ENCODE measurements around the gene ITPA. TPM values are rescaled to one million over a fixed set of nuclear protein-coding genes. Genes with fewer than 3 reads are reported as not detected.

The ITPA gene
- total and polyA plus RNA-seq, 2 of the 13 experiments (the other 11 are each of a cell fraction or from before 2014, with no cell fraction given): 60.1 to 103 TPM

GRCh38 chr20:3168079-3168828 lies 41.0 kb upstream of the ITPA start (continued):
- TF ChIP-seq THAP9 (CRISPR knock-in tag; IDR thresholded peaks at IDR 0.05; ENCODE audit: borderline replicate concordance) (0 out of 2 replicates have a peak, but pooled peaks have one; percentile 15), ZZZ3 (CRISPR knock-in tag; IDR thresholded peaks at IDR 0.05; ENCODE audit: borderline replicate concordance) (peak; percentile 89), HOXA5 (CRISPR knock-in tag; IDR thresholded peaks at IDR 0.05) (no peak; the same call in 1 of the 2 replicates), ZFP91 (CRISPR knock-in tag; IDR thresholded peaks at IDR 0.05; ENCODE audit: borderline replicate concordance) (peak; percentile 92; the same call in 1 of the 2 replicates), ZNF335 (CRISPR knock-in tag; IDR thresholded peaks at IDR 0.05) (peak; percentile 64; the same call in 1 of the 2 replicates), ZMYM2 (CRISPR knock-in tag; IDR thresholded peaks at IDR 0.05) (no peak), HOXA3 (CRISPR knock-in tag; IDR thresholded peaks at IDR 0.05) (peak; percentile 67), ADNP (CRISPR knock-in tag; IDR thresholded peaks at IDR 0.05) (peak; percentile 89; the same call in 1 of the 2 replicates), ZNF441 (CRISPR knock-in tag; IDR thresholded peaks at IDR 0.05; ENCODE audit: borderline replicate concordance) (peak; percentile 87; the same call in 1 of the 2 replicates), NCOR1 (IDR thresholded peaks at IDR 0.05; ENCODE audit: borderline replicate concordance, low read length) (peak; percentile 84), SMAD3 (CRISPR knock-in tag; IDR thresholded peaks at IDR 0.05) (no peak; the same call in none of the 2 replicates), EED (CRISPR knock-in tag; IDR thresholded peaks at IDR 0.05) (no peak; the same call in 1 of the 2 replicates), REL (CRISPR knock-in tag; conservative IDR thresholded peaks at IDR 0.05) (no peak), NR2F1 (CRISPR knock-in tag; IDR thresholded peaks at IDR 0.05) (peak; percentile 15 to 34; a peak in 2 of 4 replicates), NFRKB (IDR thresholded peaks at IDR 0.05) (no peak), NFYB (CRISPR knock-in tag; IDR thresholded peaks at IDR 0.05) (no peak), ZFP41 (CRISPR knock-in tag; IDR thresholded peaks at IDR 0.05; ENCODE audit: borderline replicate concordance) (no peak), NFKB2 (CRISPR knock-in tag; IDR thresholded peaks at IDR 0.05; ENCODE audit: borderline replicate concordance) (peak; percentile 95; the same call in 1 of the 2 replicates), NRL (CRISPR knock-in tag; IDR thresholded peaks at IDR 0.05; ENCODE audit: borderline replicate concordance) (peak; percentile 68; the same call in 1 of the 2 replicates), ZFP82 (CRISPR knock-in tag; IDR thresholded peaks at IDR 0.05; ENCODE audit: borderline replicate concordance) (peak; percentile 84; the same call in 1 of the 2 replicates), TBP (CRISPR knock-in tag; IDR thresholded peaks at IDR 0.05) (no peak), ZNF124 (CRISPR knock-in tag; IDR thresholded peaks at IDR 0.05) (peak; percentile 10; the same call in 1 of the 2 replicates), ZBTB44 (CRISPR knock-in tag; IDR thresholded peaks at IDR 0.05) (0 out of 2 replicates have a peak, but pooled peaks have one; percentile 49)

Data from HepG2 (cell line).